Erythroblast (primary cell): ENCODE results near the gene POC5.

Experiments used
- GATA1 ChIP-seq: IDR thresholded peaks from 2 replicates; pipeline ENCODE4 v1.6.1; 2011; ENCODE audit warnings: low read depth, mild to moderate bottlenecking, control low read depth, low read length, moderate library complexity
- POLR2A ChIP-seq: IDR thresholded peaks from 2 replicates; pipeline ENCODE4 v1.6.1; 2011; ENCODE audit warnings: mild to moderate bottlenecking, low read length

- TF ChIP-seq POLR2A (no peak), GATA1 (no peak)
Measured at GRCh38 chr5:75706016-75706415, 11.2 kb downstream of the POC5 start.
